Left renal pelvis (tissue), 4 donors: Measurements from ENCODE around the gene COL4A1. TPM values are rescaled to one million over a fixed set of nuclear protein-coding genes. Genes with fewer than 3 reads are reported as not detected.
"Not testable (repeated sequence)": the region's sequence is repeated elsewhere in the genome, so short reads cannot be mapped to it uniquely, and the experiment has no call there.

Source experiments
- DNase-seq, 4 donors: peaks; one replicate each; pipeline ENCODE4 v3.0.0-alpha.2; 2013; ENCODE audit warnings: low read depth in 4 of 4, low spot score in 3 of 4
- polyA plus RNA-seq, 4 donors: library from polyadenylated mRNA; unstranded; fragments of 120-200 nt; gene quantifications; one replicate each; pipeline ENCODE4 v1.2.1, GENCODE V29; 2013; ENCODE audit not compliant: insufficient read length in 4 of 4

Gene COL4A1
- polyA plus RNA-seq, 4 donors = 420 to 713 (median 538) TPM

GRCh38 chr13:110326263-110326904 lies 19.4 kb upstream of the COL4A1 start:
- DNase-seq = no peak

- no peak for DNase-seq
Observed at GRCh38 chr13:110324026-110324749, 17.2 kb upstream of the COL4A1 start.

GRCh38 chr13:110323172-110323891 lies 16.4 kb upstream of the COL4A1 start:
- DNase-seq = no peak

GRCh38 chr13:110322828-110323171 lies 15.8 kb upstream of the COL4A1 start:
- no peak for DNase-seq

GRCh38 chr13:110322126-110322827 lies 15.3 kb upstream of the COL4A1 start:
- DNase-seq = no peak

- DNase-seq = not testable (repeated sequence)
Observed at GRCh38 chr13:110321573-110321972, 14.6 kb upstream of the COL4A1 start.

- no peak for DNase-seq
Observed at GRCh38 chr13:110320645-110321044, 13.7 kb upstream of the COL4A1 start.

- DNase-seq = no peak
Observed at GRCh38 chr13:110319774-110320509, 13.0 kb upstream of the COL4A1 start.

- no peak for DNase-seq
Observed at GRCh38 chr13:110319397-110319773, 12.4 kb upstream of the COL4A1 start.

- DNase-seq = no peak
Observed at GRCh38 chr13:110318920-110319319, 12.0 kb upstream of the COL4A1 start.

- DNase-seq = no peak
Observed at GRCh38 chr13:110317496-110318195, 10.7 kb upstream of the COL4A1 start.

GRCh38 chr13:110317093-110317492 lies 10.1 kb upstream of the COL4A1 start:
- no peak for DNase-seq

- DNase-seq = no peak
Observed at GRCh38 chr13:110316196-110316595, 9.2 kb upstream of the COL4A1 start.

GRCh38 chr13:110314516-110315245 lies 7.7 kb upstream of the COL4A1 start:
- no peak for DNase-seq

GRCh38 chr13:110313733-110314132 lies 6.8 kb upstream of the COL4A1 start:
- DNase-seq = not testable (repeated sequence)

GRCh38 chr13:110313261-110313660 lies 6.3 kb upstream of the COL4A1 start:
- not testable (repeated sequence) for DNase-seq

- no peak for DNase-seq
Observed at GRCh38 chr13:110312339-110313031, 5.5 kb upstream of the COL4A1 start.

GRCh38 chr13:110311443-110312338 lies 4.7 kb upstream of the COL4A1 start:
- DNase-seq = no peak
